ENCODE data around the gene LILRB2. TPM values are rescaled to one million over a fixed set of nuclear protein-coding genes. Genes with fewer than 3 reads are reported as not detected.

Gene LILRB2
- total and polyA plus RNA-seq, 2 donors (not counting 1 experiment from before 2014, with no cell fraction given): 8.3 to 12.4 TPM

Small RNA genes within 50 kb of the gene (small RNA-seq; reads per million reads assigned to genes)
- gene AC245884.12 (ENCODE audit: insufficient read length, low read depth, low replicate concordance) (not detected), gene MIR4752 (ENCODE audit: insufficient read length, low read depth, low replicate concordance) (not detected), gene RNU6-1307P (ENCODE audit: insufficient read length, low read depth, low replicate concordance) (not detected)

Other genes with a start within 250 kb of the LILRB2 start
- not detected in 2 replicates for gene VSTM1, start 217.2 kb downstream of the LILRB2 start, total RNA-seq
- gene VSTM1, start 217.2 kb downstream of the LILRB2 start, polyA plus RNA-seq: 0.58 and 0.82 TPM in 2 replicates
- not detected in 2 replicates for gene TARM1, start 199.7 kb downstream of the LILRB2 start, total RNA-seq
- gene TARM1, start 199.7 kb downstream of the LILRB2 start, polyA plus RNA-seq: not detected in 2 replicates
- gene OSCAR, start 180.3 kb downstream of the LILRB2 start, total RNA-seq: not detected in 2 replicates
- 1.1 and 1.7 TPM in 2 replicates for gene OSCAR, start 180.3 kb downstream of the LILRB2 start, polyA plus RNA-seq
- 91.8 and 94.4 TPM in 2 replicates for gene NDUFA3, start 178.3 kb downstream of the LILRB2 start, total RNA-seq
- gene NDUFA3, start 178.3 kb downstream of the LILRB2 start, polyA plus RNA-seq: 46.6 and 55.4 TPM in 2 replicates
- gene TFPT, start 165.5 kb downstream of the LILRB2 start, total RNA-seq: 10.4 and 12.7 TPM in 2 replicates
- gene TFPT, start 165.5 kb downstream of the LILRB2 start, polyA plus RNA-seq: 8.4 and 8.7 TPM in 2 replicates
- 65.4 and 66.2 TPM in 2 replicates for gene PRPF31, start 165.4 kb downstream of the LILRB2 start, total RNA-seq
- 61.2 and 62.4 TPM in 2 replicates for gene PRPF31, start 165.4 kb downstream of the LILRB2 start, polyA plus RNA-seq
- gene CNOT3, start 143.3 kb downstream of the LILRB2 start, total RNA-seq: 71.0 and 82.1 TPM in 2 replicates
- 28.1 and 28.5 TPM in 2 replicates for gene CNOT3, start 143.3 kb downstream of the LILRB2 start, polyA plus RNA-seq
- 13.7 and 16.5 TPM in 2 replicates for gene LENG1, start 121.4 kb downstream of the LILRB2 start, total RNA-seq
- gene LENG1, start 121.4 kb downstream of the LILRB2 start, polyA plus RNA-seq: 9.0 and 9.2 TPM in 2 replicates
- not detected in 2 replicates for gene TMC4, start 108.0 kb downstream of the LILRB2 start, total RNA-seq
- not detected in 2 replicates for gene TMC4, start 108.0 kb downstream of the LILRB2 start, polyA plus RNA-seq
- gene MBOAT7, start 91.5 kb downstream of the LILRB2 start, total RNA-seq: 34.8 and 37.8 TPM in 2 replicates
- gene MBOAT7, start 91.5 kb downstream of the LILRB2 start, polyA plus RNA-seq: 18.6 and 22.3 TPM in 2 replicates
- 23.5 and 25.1 TPM in 2 replicates for gene TSEN34, start 89.8 kb downstream of the LILRB2 start, total RNA-seq
- 17.6 and 18.2 TPM in 2 replicates for gene TSEN34, start 89.8 kb downstream of the LILRB2 start, polyA plus RNA-seq
- gene RPS9, start 80.3 kb downstream of the LILRB2 start, total RNA-seq: 1,512 and 1,603 TPM in 2 replicates
- gene RPS9, start 80.3 kb downstream of the LILRB2 start, polyA plus RNA-seq: 3,492 and 3,905 TPM in 2 replicates
- gene LILRB3, start 58.1 kb downstream of the LILRB2 start, total RNA-seq: 0.25 and 0.34 TPM in 2 replicates
- gene LILRB3, start 58.1 kb downstream of the LILRB2 start, polyA plus RNA-seq: 1.0 and 2.3 TPM in 2 replicates
- gene LILRA6, start 38.3 kb downstream of the LILRB2 start, total RNA-seq: not detected in 2 replicates
- 0.66 and 0.79 TPM in 2 replicates for gene LILRA6, start 38.3 kb downstream of the LILRB2 start, polyA plus RNA-seq
- gene LILRB5, start 23.8 kb downstream of the LILRB2 start, total RNA-seq: 0.05 and 0.17 TPM in 2 replicates
- gene LILRB5, start 23.8 kb downstream of the LILRB2 start, polyA plus RNA-seq: not detected in 2 replicates
- 0.46 TPM in 1 of 2 replicates, not detected in the other for gene LILRA5, start 32.1 kb upstream of the LILRB2 start, total RNA-seq
- gene LILRA5, start 32.1 kb upstream of the LILRB2 start, polyA plus RNA-seq: 1.3 and 1.8 TPM in 2 replicates
- 10.1 and 10.4 TPM in 2 replicates for gene LILRA4, start 58.1 kb upstream of the LILRB2 start, total RNA-seq
- 7.2 TPM in 2 replicates for gene LILRA4, start 58.1 kb upstream of the LILRB2 start, polyA plus RNA-seq
- 40.2 and 41.5 TPM in 2 replicates for gene LAIR1, start 83.8 kb upstream of the LILRB2 start, total RNA-seq
- 173 and 191 TPM in 2 replicates for gene LAIR1, start 83.8 kb upstream of the LILRB2 start, polyA plus RNA-seq
- gene TTYH1, start 134.4 kb upstream of the LILRB2 start, total RNA-seq: not detected in 2 replicates
- gene TTYH1, start 134.4 kb upstream of the LILRB2 start, polyA plus RNA-seq: not detected in 2 replicates
- gene LENG8, start 168.1 kb upstream of the LILRB2 start, total RNA-seq: 668 and 687 TPM in 2 replicates
- 372 and 753 TPM in 2 replicates for gene LENG8, start 168.1 kb upstream of the LILRB2 start, polyA plus RNA-seq
- 6.6 and 6.9 TPM in 2 replicates for gene LENG9, start 182.7 kb upstream of the LILRB2 start, total RNA-seq
- gene LENG9, start 182.7 kb upstream of the LILRB2 start, polyA plus RNA-seq: 2.9 and 4.6 TPM in 2 replicates
- gene CDC42EP5, start 192.2 kb upstream of the LILRB2 start, total RNA-seq: not detected in 2 replicates
- not detected in 2 replicates for gene CDC42EP5, start 192.2 kb upstream of the LILRB2 start, polyA plus RNA-seq
- not detected in 2 replicates for gene LAIR2, start 221.7 kb upstream of the LILRB2 start, total RNA-seq
- gene LAIR2, start 221.7 kb upstream of the LILRB2 start, polyA plus RNA-seq: 2.2 TPM in 1 of 2 replicates, not detected in the other